Activated CD4-positive, alpha-beta memory T cell treated with anti-CD3 and anti-CD28 coated beads for 36 hours (primary cell): ENCODE results near the gene GREB1. TPM values are rescaled to one million over a fixed set of nuclear protein-coding genes. Genes with fewer than 3 reads are reported as not detected.

ENCODE experiments used
- CTCF ChIA-PET: fragments of 350-600 bp; sonication (Branson Sonifier 250); formaldehyde crosslinking; loops from one replicate; lab custom pipeline; 2021; ENCODE audit warnings: antibody characterized with exemption, inconsistent platforms; lab: Charles Lee
- POLR2A ChIA-PET: fragments of 350-600 bp; sonication (Branson Sonifier 250); formaldehyde crosslinking; loops from one replicate; lab custom pipeline; 2021; ENCODE audit warnings: antibody characterized with exemption; lab: Charles Lee
- DNase-seq: peaks from one replicate; pipeline ENCODE4 v3.0.0-alpha.2; 2020
- H3K27ac Mint-ChIP-seq: one replicate; pipeline ENCODE4 v1.8.0; 2021; ENCODE audit warnings: mixed read lengths
- H3K27me3 Mint-ChIP-seq: one replicate; pipeline ENCODE4 v1.8.0; 2021; ENCODE audit warnings: mixed read lengths
- H3K36me3 Mint-ChIP-seq: one replicate; pipeline ENCODE4 v1.8.0; 2021; ENCODE audit warnings: mixed read lengths
- H3K4me1 Mint-ChIP-seq: one replicate; pipeline ENCODE4 v1.8.0; 2021; ENCODE audit warnings: low read depth, mixed read lengths
- H3K4me3 Mint-ChIP-seq: one replicate; pipeline ENCODE4 v1.8.0; 2021; ENCODE audit warnings: mild to moderate bottlenecking, mixed read lengths
- H3K9me3 Mint-ChIP-seq: one replicate; pipeline ENCODE4 v1.8.0; 2021; ENCODE audit warnings: mixed read lengths
- intact Hi-C: fragments of 100-400 bp; cut with micrococcal nuclease; formaldehyde crosslinking; loops from one replicate; pipeline ENCODE4 v1.15.1; 2023
- total RNA-seq, 2 experiments: library from RNA; stranded (reverse); gene quantifications; one replicate each; pipeline ENCODE4 v1.2.3, GENCODE V29; 2021

GREB1 gene
- total RNA-seq, 2 experiments from 2014 or later, result 0.29 to 0.81 TPM

- H3K27me3 Mint-ChIP-seq, result peaks cover 27% of the 10 kb centered on the region
- no peak for DNase-seq
- ChIA-PET CTCF (interaction anchor here (1.0 kb wide), 1 partner anchor 65 kb away, joined by 3 read pairs; no protein-coding TSS in a partner anchor), POLR2A (no interaction called here)
- intact Hi-C loops, result no loop called here
- H3K36me3 Mint-ChIP-seq, result no peaks in the 10 kb centered on the region
- no peaks in the 10 kb centered on the region for H3K4me1 Mint-ChIP-seq
- H3K4me3 Mint-ChIP-seq, result no peak overlapping the region
- H3K9me3 Mint-ChIP-seq, result no peaks in the 10 kb centered on the region
- no peak overlapping the region for H3K27ac Mint-ChIP-seq
Observed at GRCh38 chr2:11543337-11544216, 9.7 kb downstream of the GREB1 start.

- H3K4me3 Mint-ChIP-seq, result no peak overlapping the region
- no peaks in the 10 kb centered on the region for H3K36me3 Mint-ChIP-seq
- CTCF ChIA-PET, result interaction anchor here (1.1 kb wide), 1 partner anchor 56 kb away, joined by 4 read pairs; no protein-coding TSS in a partner anchor
- no peaks in the 10 kb centered on the region for H3K4me1 Mint-ChIP-seq
- no peak for DNase-seq
- H3K9me3 Mint-ChIP-seq, result no peaks in the 10 kb centered on the region
- H3K27ac Mint-ChIP-seq, result no peak overlapping the region
- intact Hi-C loops, result no loop called here
- POLR2A ChIA-PET, result no interaction called here
- peaks cover 20% of the 10 kb centered on the region for H3K27me3 Mint-ChIP-seq
Observed at GRCh38 chr2:11546072-11546471, 12.2 kb downstream of the GREB1 start.

GRCh38 chr2:11547912-11548497 is 14.2 kb downstream of the GREB1 start:
- Mint-ChIP-seq H3K27ac (no peak overlapping the region), H3K36me3 (no peaks in the 10 kb centered on the region), H3K4me1 (no peaks in the 10 kb centered on the region), H3K27me3 (peaks cover 9% of the 10 kb centered on the region), H3K9me3 (no peaks in the 10 kb centered on the region), H3K4me3 (no peak overlapping the region)
- DNase-seq, result no peak
- POLR2A ChIA-PET, result no interaction called here
- intact Hi-C loops, result no loop called here
- CTCF ChIA-PET, result interaction anchor here (1.1 kb wide), 1 partner anchor 13 kb away, joined by 3 read pairs; no protein-coding TSS in a partner anchor

- POLR2A ChIA-PET, result no interaction called here
- Mint-ChIP-seq H3K9me3 (no peaks in the 10 kb centered on the region), H3K27ac (no peak overlapping the region), H3K4me1 (peaks cover 5% of the 10 kb centered on the region), H3K36me3 (no peaks in the 10 kb centered on the region), H3K27me3 (peaks cover 17% of the 10 kb centered on the region), H3K4me3 (no peak overlapping the region)
- DNase-seq, result no peak
- CTCF ChIA-PET, result no interaction called here
- intact Hi-C loops, result no loop called here
Observed at GRCh38 chr2:11550302-11550701, 16.5 kb downstream of the GREB1 start.

GRCh38 chr2:11550901-11551568 is 17.2 kb downstream of the GREB1 start:
- Mint-ChIP-seq H3K4me3 (no peak overlapping the region), H3K9me3 (no peaks in the 10 kb centered on the region), H3K27me3 (peaks cover 22% of the 10 kb centered on the region), H3K36me3 (no peaks in the 10 kb centered on the region), H3K27ac (no peak overlapping the region), H3K4me1 (peaks cover 5% of the 10 kb centered on the region)
- intact Hi-C loops, result no loop called here
- ChIA-PET POLR2A (no interaction called here), CTCF (no interaction called here)
- DNase-seq, result no peak

- no peak for DNase-seq
- intact Hi-C loops, result no loop called here
- Mint-ChIP-seq H3K27me3 (peaks cover 22% of the 10 kb centered on the region), H3K27ac (no peak overlapping the region), H3K9me3 (no peaks in the 10 kb centered on the region), H3K36me3 (no peaks in the 10 kb centered on the region), H3K4me1 (peaks cover 5% of the 10 kb centered on the region), H3K4me3 (no peak overlapping the region)
- POLR2A ChIA-PET, result no interaction called here
- CTCF ChIA-PET, result no interaction called here
Observed at GRCh38 chr2:11551569-11552259, 17.9 kb downstream of the GREB1 start.

GRCh38 chr2:11552260-11552638 is 18.4 kb downstream of the GREB1 start:
- Mint-ChIP-seq H3K4me1 (peaks cover 5% of the 10 kb centered on the region), H3K4me3 (no peak overlapping the region), H3K36me3 (no peaks in the 10 kb centered on the region), H3K27ac (no peak overlapping the region), H3K9me3 (no peaks in the 10 kb centered on the region), H3K27me3 (peaks cover 23% of the 10 kb centered on the region)
- intact Hi-C loops, result no loop called here
- POLR2A ChIA-PET, result no interaction called here
- DNase-seq, result no peak
- CTCF ChIA-PET, result no interaction called here

GRCh38 chr2:11553661-11554398 is 20.0 kb downstream of the GREB1 start:
- H3K9me3 Mint-ChIP-seq, result no peaks in the 10 kb centered on the region
- no peak for DNase-seq
- POLR2A ChIA-PET, result no interaction called here
- H3K27me3 Mint-ChIP-seq, result peaks cover 31% of the 10 kb centered on the region
- peaks cover 5% of the 10 kb centered on the region for H3K4me1 Mint-ChIP-seq
- no peak overlapping the region for H3K27ac Mint-ChIP-seq
- intact Hi-C loops, result no loop called here
- H3K36me3 Mint-ChIP-seq, result no peaks in the 10 kb centered on the region
- H3K4me3 Mint-ChIP-seq, result no peak overlapping the region
- CTCF ChIA-PET, result interaction anchor here (1.2 kb wide), 1 partner anchor 76 kb away, joined by 4 read pairs; no protein-coding TSS in a partner anchor

GRCh38 chr2:11554399-11554716 is 20.5 kb downstream of the GREB1 start:
- H3K9me3 Mint-ChIP-seq, result no peaks in the 10 kb centered on the region
- no peak overlapping the region for H3K4me3 Mint-ChIP-seq
- H3K27ac Mint-ChIP-seq, result no peak overlapping the region
- intact Hi-C loops, result no loop called here
- DNase-seq, result no peak
- peaks cover 31% of the 10 kb centered on the region for H3K27me3 Mint-ChIP-seq
- ChIA-PET CTCF (interaction anchor here (1.2 kb wide), 1 partner anchor 77 kb away, joined by 4 read pairs; no protein-coding TSS in a partner anchor), POLR2A (no interaction called here)
- H3K36me3 Mint-ChIP-seq, result no peaks in the 10 kb centered on the region
- peaks cover 5% of the 10 kb centered on the region for H3K4me1 Mint-ChIP-seq

GRCh38 chr2:11556101-11556806 is 22.4 kb downstream of the GREB1 start:
- ChIA-PET CTCF (interaction anchor here (2.2 kb wide), 1 partner anchor 27 kb away, joined by 10 read pairs; no protein-coding TSS in a partner anchor), POLR2A (no interaction called here)
- peaks cover 34% of the 10 kb centered on the region for H3K27me3 Mint-ChIP-seq

More at GRCh38 chr2:11556101-11556806, 22.4 kb downstream of the GREB1 start:
- Mint-ChIP-seq H3K36me3 (no peaks in the 10 kb centered on the region), H3K4me1 (peaks cover 5% of the 10 kb centered on the region), H3K9me3 (no peaks in the 10 kb centered on the region), H3K27ac (no peak overlapping the region), H3K4me3 (no peak overlapping the region)
- DNase-seq, result no peak
- intact Hi-C loops, result no loop called here
